ENCODE data around the gene GPR32.

- TF ChIP-seq CTCF (IDR thresholded peaks at IDR 0.05) (no peak), POLR2A (IDR thresholded peaks at IDR 0.05) (no peak)
Observed at GRCh38 chr19:50808856-50809255, 38.6 kb downstream of the GPR32 start.
